GM23248 (cell line): ENCODE results near the gene CAPN2.

Experiments
- EZH2 ChIP-seq: fragments of 200-600 bp; sonication (generic); IDR thresholded peaks from 2 replicates; pipeline ENCODE4 v1.6.1; 2018; ENCODE audit warnings: antibody characterized with exemption, mild to moderate bottlenecking; ENCODE audit not compliant: insufficient read depth, poor library complexity, severe bottlenecking
- EZH2phosphoT487 ChIP-seq: fragments of 200-600 bp; sonication (generic); IDR thresholded peaks from 2 replicates; pipeline ENCODE4 v1.6.1; 2018; ENCODE audit warnings: antibody characterized with exemption, moderate library complexity, mild to moderate bottlenecking, low read depth; ENCODE audit not compliant: insufficient read depth

GRCh38 chr1:223785808-223786207 lies 73.5 kb downstream of the CAPN2 start:
- TF ChIP-seq EZH2phosphoT487 (no peak), EZH2 (no peak)
